H7 (cell line): ENCODE data around the gene CD302. TPM values are rescaled to one million over a fixed set of nuclear protein-coding genes. Genes with fewer than 3 reads are reported as not detected.
"Not testable (repeated sequence)": the region's sequence is repeated elsewhere in the genome, so short reads cannot be mapped to it uniquely, and the experiment has no call there.

Experiments used
- DNase-seq: peaks from one replicate; pipeline ENCODE4 v3.0.0; 2012
- H3K27me3 ChIP-seq: 2 replicates; pipeline ENCODE4 v1.6.0; 2011; ENCODE audit warnings: mild to moderate bottlenecking, low read length; ENCODE audit not compliant: control insufficient read depth, insufficient read depth
- H3K36me3 ChIP-seq: replicated peaks from 2 replicates; pipeline ENCODE4 v1.5.1; 2011; ENCODE audit warnings: low read length; ENCODE audit not compliant: control insufficient read depth, insufficient read depth
- H3K4me3 ChIP-seq: 2 replicates; pipeline ENCODE4 v1.5.1; 2011; ENCODE audit warnings: low read depth, mild to moderate bottlenecking, control low read depth, low read length, moderate library complexity; ENCODE audit not compliant: insufficient read depth
- total RNA-seq: library from RNA; depleted of rRNA; stranded (reverse); fragments of >200 nt; shearing (Covaris generic); gene quantifications from 2 replicates; pipeline ENCODE4 v1.2.3, GENCODE V29; 2014

Gene CD302
- total RNA-seq, 1 experiment from 2014 or later = 1.2 TPM

DNA sequence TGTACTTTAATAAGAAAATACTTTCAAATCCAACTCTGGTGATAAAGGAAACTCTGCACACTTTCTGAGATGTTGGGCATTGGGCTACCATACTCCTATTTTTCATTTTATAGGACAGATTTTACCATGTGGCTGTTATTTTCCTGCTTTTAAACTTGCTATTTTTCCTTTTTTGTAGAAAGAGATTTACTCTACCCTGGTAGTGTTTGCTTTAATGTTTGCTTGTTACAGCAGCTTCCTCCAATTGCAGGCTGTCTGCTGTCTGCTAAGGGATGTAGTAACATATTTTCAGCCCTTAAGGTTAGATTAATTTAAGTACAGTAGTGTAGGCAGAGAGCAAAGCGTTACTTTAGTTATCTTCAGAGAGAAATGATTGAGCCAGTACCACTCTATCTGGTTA is 47.1 kb downstream of the CD302 start:
- no peak overlapping the region for H3K4me3 ChIP-seq
- no peaks in the 10 kb centered on the region for H3K27me3 ChIP-seq
- peaks cover 13% of the 10 kb centered on the region for H3K36me3 ChIP-seq
- no peak for DNase-seq

DNA sequence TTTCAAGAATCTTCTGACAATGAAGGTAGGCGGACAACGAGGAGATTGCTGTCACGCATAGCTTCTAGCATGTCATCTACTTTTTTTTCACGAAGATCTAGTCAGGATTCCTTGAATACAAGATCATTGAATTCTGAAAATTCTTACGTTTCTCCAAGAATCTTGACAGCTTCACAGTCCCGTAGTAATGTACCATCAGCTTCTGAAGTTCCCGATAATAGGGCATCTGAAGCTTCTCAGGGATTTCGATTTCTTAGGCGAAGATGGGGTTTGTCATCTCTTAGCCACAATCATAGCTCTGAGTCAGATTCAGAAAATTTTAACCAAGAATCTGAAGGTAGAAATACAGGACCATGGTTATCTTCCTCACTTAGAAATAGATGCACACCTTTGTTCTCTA is 49.9 kb downstream of the CD302 start:
- H3K4me3 ChIP-seq = no peak overlapping the region
- DNase-seq = no peak
- peaks cover 12% of the 10 kb centered on the region for H3K36me3 ChIP-seq
- H3K27me3 ChIP-seq = no peaks in the 10 kb centered on the region

GRCh38 chr2:159745237-159745636 is 52.8 kb downstream of the CD302 start:
- DNase-seq, H3K27me3 ChIP-seq, H3K36me3 ChIP-seq, H3K4me3 ChIP-seq: not testable (repeated sequence)

DNA sequence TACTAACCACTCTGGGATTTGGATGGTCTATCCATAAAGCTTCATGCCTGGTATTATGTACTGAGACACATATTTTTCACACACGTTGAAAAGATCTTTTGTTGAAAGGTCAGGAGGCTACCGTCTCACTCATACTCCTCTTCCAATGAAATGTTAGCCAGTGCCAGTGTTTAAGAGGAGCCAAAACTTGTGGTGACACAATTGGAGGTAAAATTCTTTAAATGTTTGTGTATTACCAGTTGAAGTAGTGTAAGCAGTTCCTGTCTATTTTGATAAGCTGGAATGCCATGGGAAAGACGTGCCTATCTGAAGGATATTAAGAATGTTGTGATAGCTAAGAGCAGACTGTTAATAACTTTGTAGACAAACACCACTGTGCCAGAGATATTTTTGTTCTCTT is 53.6 kb downstream of the CD302 start:
- DNase-seq = no peak
- H3K36me3 ChIP-seq = peaks cover 7% of the 10 kb centered on the region
- H3K27me3 ChIP-seq = no peaks in the 10 kb centered on the region
- no peak overlapping the region for H3K4me3 ChIP-seq

- Histone ChIP-seq H3K4me3 (no peak overlapping the region), H3K27me3 (no peaks in the 10 kb centered on the region), H3K36me3 (peaks cover 4% of the 10 kb centered on the region)
- no peak for DNase-seq
Measured at GRCh38 chr2:159742846-159743245, 55.2 kb downstream of the CD302 start.

GRCh38 chr2:159738509-159739390 is 59.3 kb downstream of the CD302 start:
- no peaks in the 10 kb centered on the region for H3K27me3 ChIP-seq
- DNase-seq = peak; percentile 37
- H3K36me3 ChIP-seq = peaks cover 12% of the 10 kb centered on the region
- H3K4me3 ChIP-seq = no peak overlapping the region

GRCh38 chr2:159737917-159738296 is 60.1 kb downstream of the CD302 start:
- H3K4me3 ChIP-seq = no peak overlapping the region
- H3K27me3 ChIP-seq = no peaks in the 10 kb centered on the region
- H3K36me3 ChIP-seq = peaks cover 13% of the 10 kb centered on the region
- no peak for DNase-seq

GRCh38 chr2:159737292-159737916 is 60.6 kb downstream of the CD302 start:
- H3K27me3 ChIP-seq = no peaks in the 10 kb centered on the region
- no peak for DNase-seq
- H3K36me3 ChIP-seq = peaks cover 13% of the 10 kb centered on the region
- no peak overlapping the region for H3K4me3 ChIP-seq

DNA sequence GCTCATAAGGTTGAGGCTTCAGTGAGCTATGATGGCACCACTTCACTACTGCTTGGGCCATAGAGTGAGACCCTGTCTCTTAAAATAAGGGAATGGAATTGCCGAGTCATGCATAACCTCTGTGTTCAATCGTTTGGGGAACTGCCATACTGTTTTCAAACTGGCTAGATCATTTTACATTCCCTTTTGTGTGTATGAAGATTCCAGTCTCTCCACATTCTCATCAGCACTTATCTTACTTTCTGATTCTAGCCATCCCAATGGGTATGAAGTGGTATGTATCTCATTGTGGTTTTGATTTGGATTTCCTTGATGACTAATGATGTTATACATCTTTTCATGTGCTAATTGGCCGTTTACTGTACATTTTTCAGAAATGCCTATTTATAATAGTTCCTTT is 62.0 kb downstream of the CD302 start:
- Histone ChIP-seq H3K27me3 (no peaks in the 10 kb centered on the region), H3K4me3 (no peak overlapping the region), H3K36me3 (peaks cover 13% of the 10 kb centered on the region)
- DNase-seq = no peak

DNA sequence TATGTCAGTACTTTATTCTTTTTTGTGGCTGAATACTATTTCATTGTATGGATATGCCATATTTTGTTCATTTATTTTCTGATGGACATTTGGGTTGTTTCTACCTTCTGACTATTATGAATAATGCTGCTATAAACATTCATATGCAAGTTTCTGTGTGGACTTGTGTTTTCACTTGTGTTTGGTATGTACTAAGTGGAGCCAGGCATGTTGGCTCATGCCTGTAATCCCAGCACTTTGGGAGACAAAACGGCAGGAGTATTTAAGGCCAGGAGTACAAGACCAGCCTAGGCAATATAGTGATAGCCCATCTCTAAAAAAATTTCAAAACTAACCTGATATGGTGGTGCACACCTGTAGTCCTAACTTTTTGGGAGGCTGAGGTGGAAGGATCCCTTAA is 62.4 kb downstream of the CD302 start:
- H3K4me3 ChIP-seq = no peak overlapping the region
- H3K36me3 ChIP-seq = peaks cover 13% of the 10 kb centered on the region
- no peak for DNase-seq
- no peaks in the 10 kb centered on the region for H3K27me3 ChIP-seq

DNA sequence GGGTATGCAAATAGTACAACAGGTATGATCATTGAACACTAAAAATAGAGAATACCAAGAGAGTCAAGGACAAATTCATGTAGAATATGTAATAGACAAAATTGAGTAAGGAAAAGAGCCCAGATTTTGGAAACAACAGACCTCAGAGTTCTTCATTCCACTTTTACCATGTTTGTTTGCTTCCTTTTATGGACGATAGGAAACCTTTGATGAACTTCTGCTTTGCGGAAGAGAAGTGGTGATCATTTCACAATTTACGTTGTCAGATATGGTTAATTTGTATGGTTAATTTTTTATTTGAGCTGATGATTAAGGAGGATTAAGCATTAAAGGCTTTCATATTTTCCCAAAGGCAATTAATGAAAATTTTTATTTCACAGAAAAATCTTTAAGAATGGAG is 69.4 kb downstream of the CD302 start:
- DNase-seq = no peak
- no peaks in the 10 kb centered on the region for H3K27me3 ChIP-seq
- no peak overlapping the region for H3K4me3 ChIP-seq
- peaks cover 7% of the 10 kb centered on the region for H3K36me3 ChIP-seq

GRCh38 chr2:159725713-159726112 is 72.3 kb downstream of the CD302 start:
- Histone ChIP-seq H3K36me3 (peaks cover 6% of the 10 kb centered on the region; the same call in 1 of the 2 replicates), H3K4me3 (no peak overlapping the region), H3K27me3 (no peaks in the 10 kb centered on the region)
- DNase-seq = no peak

DNA sequence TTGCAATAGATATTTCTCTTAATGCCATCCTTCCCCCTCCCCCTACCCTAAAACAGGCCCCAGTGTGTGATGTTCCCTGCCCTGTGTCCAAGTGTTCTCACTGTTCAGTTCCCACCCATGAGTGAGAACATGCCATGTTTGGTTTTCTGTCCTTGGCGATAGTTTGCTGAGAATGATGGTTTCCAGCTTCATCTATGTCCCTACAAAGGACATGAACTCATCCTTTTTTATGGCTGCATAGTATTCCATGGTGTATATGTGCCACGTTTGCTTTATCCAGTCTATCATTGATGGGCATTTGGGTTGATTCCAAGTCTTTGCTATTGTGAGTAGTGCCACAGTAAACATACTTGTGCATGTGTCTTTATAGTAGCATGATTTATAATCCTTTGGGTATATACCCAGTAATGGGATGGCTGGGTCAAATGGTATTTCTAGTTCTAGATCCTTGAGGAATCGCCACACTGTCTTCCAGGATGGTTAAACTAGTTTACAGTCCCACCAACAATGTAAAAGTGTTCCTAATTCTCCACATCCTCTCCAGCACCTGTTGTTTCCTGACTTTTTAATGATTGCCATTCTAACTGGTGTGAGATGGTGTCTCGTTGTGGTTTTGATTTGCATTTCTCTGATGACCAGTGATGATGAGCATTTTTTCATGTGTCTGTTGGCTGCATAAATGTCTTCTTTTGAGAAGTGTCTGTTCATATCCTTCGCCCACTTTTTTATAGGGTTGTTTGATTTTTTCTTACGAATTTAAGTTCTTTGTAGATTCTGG is 73.0 kb downstream of the CD302 start:
- DNase-seq, H3K4me3 ChIP-seq, H3K27me3 ChIP-seq, H3K36me3 ChIP-seq: not testable (repeated sequence)

DNA sequence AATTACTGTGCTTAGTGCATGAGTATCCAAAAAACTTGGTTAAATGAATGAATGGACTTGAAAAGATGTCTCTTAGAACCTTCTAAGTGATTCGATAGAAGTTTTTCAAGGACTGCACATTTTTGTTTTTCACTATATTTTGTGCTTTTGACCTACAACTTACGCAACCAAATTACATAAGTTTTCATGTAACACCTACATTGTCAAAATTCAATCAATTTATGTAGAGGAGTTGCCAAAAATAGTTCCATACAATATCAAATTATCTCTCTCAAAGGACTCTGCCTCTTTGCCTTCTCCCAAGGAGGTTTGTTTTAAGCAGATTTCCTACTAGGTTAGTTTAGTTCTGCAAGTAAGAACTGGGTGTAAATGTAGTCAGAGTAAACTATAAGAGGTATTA is 75.4 kb downstream of the CD302 start:
- DNase-seq = no peak
- Histone ChIP-seq H3K4me3 (no peak overlapping the region), H3K36me3 (peaks cover 3% of the 10 kb centered on the region), H3K27me3 (no peaks in the 10 kb centered on the region)

GRCh38 chr2:159720676-159721075 is 77.3 kb downstream of the CD302 start:
- Histone ChIP-seq H3K4me3 (no peak overlapping the region), H3K27me3 (no peaks in the 10 kb centered on the region), H3K36me3 (peaks cover 3% of the 10 kb centered on the region)
- DNase-seq = no peak
